ENCODE results near the gene AIPL1.

The AIPL1 gene

DNA sequence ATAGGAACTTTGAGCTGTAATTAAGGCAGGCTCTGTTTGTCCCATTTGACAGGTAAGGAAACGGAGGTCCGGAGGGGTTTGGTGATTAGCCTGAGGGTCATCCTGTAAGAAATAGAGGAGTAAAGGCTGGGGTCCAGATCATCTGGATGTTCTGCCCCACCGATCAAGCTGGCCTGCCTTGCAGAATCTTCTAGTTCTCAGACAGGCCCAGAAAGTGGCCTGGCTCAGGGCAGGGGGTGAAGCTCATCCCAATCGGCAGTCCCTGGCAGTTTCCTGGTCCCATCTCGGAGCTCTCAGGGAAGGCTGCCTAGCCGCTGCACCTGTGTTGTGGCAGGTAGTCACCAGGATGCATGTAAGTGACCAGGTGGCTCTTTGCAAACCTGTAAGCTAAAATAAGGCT, 13.6 kb upstream of the AIPL1 start:
- H3K4me2 ChIP-seq (ENCODE audit: low read depth, low read length, poor library complexity, severe bottlenecking): no peak overlapping the region

DNA sequence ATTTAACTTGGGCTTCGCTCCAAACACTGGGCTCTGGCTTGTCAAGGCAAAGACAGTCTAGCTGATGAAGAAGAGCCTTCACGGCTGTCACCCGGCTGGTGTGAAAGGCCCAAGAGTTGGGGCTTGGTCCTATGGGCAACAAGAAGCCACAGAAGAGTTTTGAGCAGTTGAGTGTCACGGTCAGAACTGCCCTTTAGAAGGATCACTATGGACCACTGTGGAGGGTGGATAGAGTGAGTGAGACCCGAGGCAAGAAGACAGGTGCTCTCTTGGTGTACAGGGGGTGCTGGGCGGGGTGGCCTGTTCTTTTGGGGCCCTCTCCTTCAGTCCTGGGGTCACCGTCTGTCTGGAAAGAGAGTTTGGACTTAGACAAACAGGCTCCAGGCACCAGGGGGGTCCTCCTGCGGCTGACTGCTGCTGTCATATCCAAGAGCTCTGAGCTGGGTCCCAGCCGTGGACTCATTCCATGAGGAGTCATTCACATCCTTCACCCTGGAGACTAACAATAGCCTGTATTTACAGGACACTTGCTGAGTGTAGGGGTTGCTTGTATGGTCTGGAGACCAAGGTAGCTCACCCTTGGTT, 11.7 kb upstream of the AIPL1 start:
- no peaks in the 10 kb centered on the region for H3K9me2 ChIP-seq (replicated peaks; ENCODE audit: insufficient read depth, low read length)
- TF ChIP-seq CTCF (IDR thresholded peaks at IDR 0.05; ENCODE audit: insufficient read depth, low read length, poor library complexity, severe bottlenecking) (no peak), EZH2phosphoT487 (conservative IDR thresholded peaks at IDR 0.05; ENCODE audit: low read length) (no peak)
- no peaks in the 10 kb centered on the region for H3K36me3 ChIP-seq (ENCODE audit: low read length)
- no peak overlapping the region for H3K27ac ChIP-seq (ENCODE audit: low read depth, low read length)
- no peak overlapping the region for H2AFZ ChIP-seq (ENCODE audit: low read depth, low read length, severe bottlenecking)
- H3K4me2 ChIP-seq (ENCODE audit: low read depth, low read length, poor library complexity, severe bottlenecking): no peak overlapping the region
- no peaks in the 10 kb centered on the region for H4K20me1 ChIP-seq (ENCODE audit: low read depth, low read length)
- no peaks in the 10 kb centered on the region; the same call in 1 of the 2 replicates for H3K27me3 ChIP-seq (ENCODE audit: low read length)
- H3F3A ChIP-seq (ENCODE audit: insufficient read depth): no peaks in the 10 kb centered on the region
- H3K9me3 ChIP-seq (ENCODE audit: insufficient read depth, low read length): no peaks in the 10 kb centered on the region
- no peak overlapping the region for H3K9ac ChIP-seq (ENCODE audit: low read length)
- no peak overlapping the region for H3K4me3 ChIP-seq (ENCODE audit: insufficient read depth, low read length, poor library complexity, severe bottlenecking)
- H3K79me2 ChIP-seq (ENCODE audit: insufficient read depth, low read length): no peaks in the 10 kb centered on the region

More for the DNA sequence above, 13.6 kb upstream of the AIPL1 start:
- Histone ChIP-seq H3K27ac (ENCODE audit: low read depth, low read length) (no peak overlapping the region), H3K9ac (ENCODE audit: low read length) (no peak overlapping the region), H2AFZ (ENCODE audit: low read depth, low read length, severe bottlenecking) (no peak overlapping the region), H3K9me2 (replicated peaks; ENCODE audit: insufficient read depth, low read length) (no peaks in the 10 kb centered on the region), H3K9me3 (ENCODE audit: insufficient read depth, low read length) (no peaks in the 10 kb centered on the region), H3K79me2 (ENCODE audit: insufficient read depth, low read length) (no peaks in the 10 kb centered on the region), H3K36me3 (ENCODE audit: low read length) (no peaks in the 10 kb centered on the region), H3K27me3 (ENCODE audit: low read length) (no peaks in the 10 kb centered on the region; the same call in 1 of the 2 replicates), H4K20me1 (ENCODE audit: low read depth, low read length) (no peaks in the 10 kb centered on the region), H3K4me3 (ENCODE audit: insufficient read depth, low read length, poor library complexity, severe bottlenecking) (no peak overlapping the region), H3F3A (ENCODE audit: insufficient read depth) (no peaks in the 10 kb centered on the region)
- TF ChIP-seq EZH2phosphoT487 (conservative IDR thresholded peaks at IDR 0.05; ENCODE audit: low read length) (no peak), CTCF (IDR thresholded peaks at IDR 0.05; ENCODE audit: insufficient read depth, low read length, poor library complexity, severe bottlenecking) (no peak)

DNA sequence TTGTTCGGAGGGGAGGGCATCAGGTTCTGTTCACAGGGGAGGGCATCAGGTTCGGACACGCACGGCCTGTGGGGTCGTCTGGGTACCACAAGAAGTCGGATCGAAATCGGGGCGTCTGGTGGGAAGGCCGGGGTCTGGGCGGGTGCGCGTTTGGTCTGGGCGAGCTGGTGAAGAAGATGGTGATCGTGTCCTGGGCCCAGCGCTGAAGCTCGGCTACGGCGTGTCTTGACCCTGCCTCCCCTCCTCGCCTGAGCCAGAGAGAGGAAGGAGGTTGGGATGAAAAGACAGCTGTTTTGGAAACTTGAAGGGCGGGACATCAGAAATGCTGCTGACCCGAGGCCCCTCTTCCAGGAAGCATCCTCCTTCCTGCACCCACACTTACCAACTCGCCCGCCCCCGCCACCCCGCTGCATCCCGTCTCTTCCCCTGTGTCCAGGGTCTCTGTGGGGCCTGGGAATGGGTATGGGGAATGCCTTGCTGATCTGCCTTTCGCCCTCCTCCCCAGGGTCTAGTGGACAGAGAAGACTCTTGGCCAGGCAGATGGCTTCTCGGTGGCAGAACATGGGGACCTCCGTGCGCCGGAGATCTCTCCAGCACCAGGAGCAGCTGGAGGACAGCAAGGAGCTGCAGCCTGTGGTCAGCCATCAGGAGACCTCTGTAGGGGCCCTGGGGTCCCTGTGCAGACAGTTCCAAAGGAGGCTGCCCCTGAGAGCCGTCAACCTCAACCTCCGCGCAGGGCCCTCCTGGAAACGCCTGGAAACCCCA, 9.8 kb upstream of the AIPL1 start:
- H3K4me2 ChIP-seq (ENCODE audit: low read depth, low read length, poor library complexity, severe bottlenecking): no peak overlapping the region
- no peaks in the 10 kb centered on the region for H3K9me2 ChIP-seq (replicated peaks; ENCODE audit: insufficient read depth, low read length)
- no peak overlapping the region for H2AFZ ChIP-seq (ENCODE audit: low read depth, low read length, severe bottlenecking)
- no peaks in the 10 kb centered on the region for H3K36me3 ChIP-seq (ENCODE audit: low read length)
- no peak overlapping the region for H3K4me3 ChIP-seq (ENCODE audit: insufficient read depth, low read length, poor library complexity, severe bottlenecking)
- H3K9me3 ChIP-seq (ENCODE audit: insufficient read depth, low read length): no peaks in the 10 kb centered on the region
- no peak for TF ChIP-seq CTCF (IDR thresholded peaks at IDR 0.05; ENCODE audit: insufficient read depth, low read length, poor library complexity, severe bottlenecking)
- TF ChIP-seq EZH2phosphoT487 (conservative IDR thresholded peaks at IDR 0.05; ENCODE audit: low read length): no peak
- H4K20me1 ChIP-seq (ENCODE audit: low read depth, low read length): no peaks in the 10 kb centered on the region
- no peak overlapping the region for H3K9ac ChIP-seq (ENCODE audit: low read length)
- no peaks in the 10 kb centered on the region; the same call in 1 of the 2 replicates for H3K27me3 ChIP-seq (ENCODE audit: low read length)
- no peaks in the 10 kb centered on the region for H3K79me2 ChIP-seq (ENCODE audit: insufficient read depth, low read length)
- no peaks in the 10 kb centered on the region for H3F3A ChIP-seq (ENCODE audit: insufficient read depth)
- no peak overlapping the region for H3K27ac ChIP-seq (ENCODE audit: low read depth, low read length)
